ENCODE data around the gene GSK3B.

- TF ChIP-seq SUZ12 (IDR thresholded peaks at IDR 0.05) (no peak), HDGF (IDR thresholded peaks at IDR 0.05; ENCODE audit: borderline replicate concordance) (no peak), PKNOX1 (IDR thresholded peaks at IDR 0.05) (no peak), L3MBTL2 (conservative IDR thresholded peaks at IDR 0.05) (no peak), TARDBP (IDR thresholded peaks at IDR 0.05) (no peak)
Observed at GRCh38 chr3:119893769-119894168, 200.5 kb downstream of the GSK3B start.

Data from HEK293T (cell line).